ENCODE data around the gene MOGAT1.

MOGAT1 gene

GRCh38 chr2:222708274-222708710 is 36.8 kb downstream of the MOGAT1 start:
- Histone ChIP-seq H3K4me2 (ENCODE audit: insufficient read depth, low read length, poor library complexity, severe bottlenecking) (no peak overlapping the region), H2AFZ (ENCODE audit: low read length) (no peak overlapping the region), H3K18ac (ENCODE audit: low read length) (no peak overlapping the region), H2BK5ac (ENCODE audit: low read length) (no peak overlapping the region), H3K4me1 (ENCODE audit: control insufficient read depth in 2 of 2, insufficient read depth in 1 of 2, low read depth in 1 of 2, low read length in 2 of 2) (peaks cover 6 to 9% of the 10 kb centered on the region in 2 donors), H3K23ac (ENCODE audit: low read depth, low read length, poor library complexity) (no peak overlapping the region), H3K9ac (ENCODE audit: low read depth, low read length, poor library complexity) (no peak overlapping the region), H4K8ac (ENCODE audit: low read depth, low read length) (no peak overlapping the region), H3K79me1 (ENCODE audit: low read depth, low read length) (no peaks in the 10 kb centered on the region), H3K14ac (ENCODE audit: low read length) (no peak overlapping the region), H3K4me3 (ENCODE audit: low read length in 2 of 2) (no peak overlapping the region), H2BK120ac (ENCODE audit: low read depth, low read length) (no peak overlapping the region), H2BK12ac (ENCODE audit: low read length) (no peak overlapping the region), H3K9me3 (replicated peaks in 1 of 2; ENCODE audit: control insufficient read depth in 2 of 2, insufficient read depth in 1 of 2, low read depth in 1 of 2, low read length in 2 of 2) (no peaks in the 10 kb centered on the region), H2AK5ac (ENCODE audit: low read depth, low read length) (no peak overlapping the region), H2BK15ac (ENCODE audit: low read length) (no peak overlapping the region), H3K36me3 (replicated peaks in 1 of 2; ENCODE audit: control insufficient read depth in 2 of 2, insufficient read depth in 2 of 2, low read length in 2 of 2) (no peaks in the 10 kb centered on the region), H3K4ac (ENCODE audit: low read length) (no peak overlapping the region), H3K27ac (replicated peaks; ENCODE audit: low read length) (no peak overlapping the region), H4K91ac (ENCODE audit: low read depth, low read length, poor library complexity) (no peak overlapping the region), H3K27me3 (ENCODE audit: control insufficient read depth in 3 of 3, insufficient read depth in 3 of 3, low read depth in 1 of 3, low read length in 3 of 3) (no peaks in the 10 kb centered on the region)
- DNase-seq (ENCODE audit: low spot score): peak; percentile 53
- WGBS, 2 donors (ENCODE audit: extremely low coverage in 2 of 2, insufficient read length in 2 of 2, insufficient replicate concordance in 1 of 2): no CpG with 5 or more reads among the region's 12 CpGs

- Histone ChIP-seq H3K9ac (ENCODE audit: low read depth, low read length, poor library complexity) (no peak overlapping the region), H2BK120ac (ENCODE audit: low read depth, low read length) (no peak overlapping the region), H4K8ac (ENCODE audit: low read depth, low read length) (no peak overlapping the region), H3K23ac (ENCODE audit: low read depth, low read length, poor library complexity) (no peak overlapping the region), H3K4ac (ENCODE audit: low read length) (no peak overlapping the region), H3K14ac (ENCODE audit: low read length) (no peak overlapping the region), H2BK5ac (ENCODE audit: low read length) (no peak overlapping the region), H3K9me3 (replicated peaks in 1 of 2; ENCODE audit: control insufficient read depth in 2 of 2, insufficient read depth in 1 of 2, low read depth in 1 of 2, low read length in 2 of 2) (no peaks in the 10 kb centered on the region), H3K4me3 (ENCODE audit: low read length in 2 of 2) (peak overlapping the region in 1 of 2 donors; percentile 1), H3K36me3 (replicated peaks in 1 of 2; ENCODE audit: control insufficient read depth in 2 of 2, insufficient read depth in 2 of 2, low read length in 2 of 2) (no peaks in the 10 kb centered on the region), H2AK5ac (ENCODE audit: low read depth, low read length) (no peak overlapping the region), H4K91ac (ENCODE audit: low read depth, low read length, poor library complexity) (no peak overlapping the region), H3K4me2 (ENCODE audit: insufficient read depth, low read length, poor library complexity, severe bottlenecking) (no peak overlapping the region), H3K4me1 (ENCODE audit: control insufficient read depth in 2 of 2, insufficient read depth in 1 of 2, low read depth in 1 of 2, low read length in 2 of 2) (peaks cover 6 to 9% of the 10 kb centered on the region in 2 donors), H3K27me3 (ENCODE audit: control insufficient read depth in 3 of 3, insufficient read depth in 3 of 3, low read depth in 1 of 3, low read length in 3 of 3) (no peaks in the 10 kb centered on the region), H3K27ac (replicated peaks; ENCODE audit: low read length) (peak overlapping the region; percentile 2), H2BK15ac (ENCODE audit: low read length) (no peak overlapping the region), H3K18ac (ENCODE audit: low read length) (peak overlapping the region; percentile 62), H2AFZ (ENCODE audit: low read length) (peak overlapping the region; percentile 31), H3K79me1 (ENCODE audit: low read depth, low read length) (no peaks in the 10 kb centered on the region), H2BK12ac (ENCODE audit: low read length) (no peak overlapping the region)
- DNase-seq (ENCODE audit: low spot score): peak; percentile 23
- WGBS, 2 donors (ENCODE audit: extremely low coverage in 2 of 2, insufficient read length in 2 of 2, insufficient replicate concordance in 1 of 2): no CpG with 5 or more reads among the region's 16 CpGs
Measured at GRCh38 chr2:222709191-222709891, 37.9 kb downstream of the MOGAT1 start.

GRCh38 chr2:222710736-222711135 is 39.3 kb downstream of the MOGAT1 start:
- Histone ChIP-seq H3K27ac (replicated peaks; ENCODE audit: low read length) (no peak overlapping the region), H3K4me1 (ENCODE audit: control insufficient read depth in 2 of 2, insufficient read depth in 1 of 2, low read depth in 1 of 2, low read length in 2 of 2) (peaks cover 6% of the 10 kb centered on the region in 2 donors), H4K8ac (ENCODE audit: low read depth, low read length) (no peak overlapping the region)

GRCh38 chr2:222711315-222711940 is 40.0 kb downstream of the MOGAT1 start:
- Histone ChIP-seq H3K4me2 (ENCODE audit: insufficient read depth, low read length, poor library complexity, severe bottlenecking) (no peak overlapping the region), H2BK120ac (ENCODE audit: low read depth, low read length) (no peak overlapping the region), H2BK15ac (ENCODE audit: low read length) (no peak overlapping the region), H2AK5ac (ENCODE audit: low read depth, low read length) (no peak overlapping the region), H4K91ac (ENCODE audit: low read depth, low read length, poor library complexity) (no peak overlapping the region), H3K27ac (replicated peaks; ENCODE audit: low read length) (no peak overlapping the region), H3K9ac (ENCODE audit: low read depth, low read length, poor library complexity) (no peak overlapping the region), H3K4me1 (ENCODE audit: control insufficient read depth in 2 of 2, insufficient read depth in 1 of 2, low read depth in 1 of 2, low read length in 2 of 2) (peaks cover 6% of the 10 kb centered on the region in 2 donors), H3K23ac (ENCODE audit: low read depth, low read length, poor library complexity) (no peak overlapping the region), H3K79me1 (ENCODE audit: low read depth, low read length) (no peaks in the 10 kb centered on the region), H2AFZ (ENCODE audit: low read length) (no peak overlapping the region), H2BK12ac (ENCODE audit: low read length) (no peak overlapping the region), H3K36me3 (replicated peaks in 1 of 2; ENCODE audit: control insufficient read depth in 2 of 2, insufficient read depth in 2 of 2, low read length in 2 of 2) (no peaks in the 10 kb centered on the region), H2BK5ac (ENCODE audit: low read length) (no peak overlapping the region), H3K4me3 (ENCODE audit: low read length in 2 of 2) (no peak overlapping the region), H3K4ac (ENCODE audit: low read length) (no peak overlapping the region), H3K27me3 (ENCODE audit: control insufficient read depth in 3 of 3, insufficient read depth in 3 of 3, low read depth in 1 of 3, low read length in 3 of 3) (no peaks in the 10 kb centered on the region), H3K18ac (ENCODE audit: low read length) (no peak overlapping the region), H4K8ac (ENCODE audit: low read depth, low read length) (no peak overlapping the region), H3K9me3 (replicated peaks in 1 of 2; ENCODE audit: control insufficient read depth in 2 of 2, insufficient read depth in 1 of 2, low read depth in 1 of 2, low read length in 2 of 2) (no peaks in the 10 kb centered on the region), H3K14ac (ENCODE audit: low read length) (no peak overlapping the region)
- DNase-seq (ENCODE audit: low spot score): no peak
- WGBS, 2 donors (ENCODE audit: extremely low coverage in 2 of 2, insufficient read length in 2 of 2, insufficient replicate concordance in 1 of 2): no CpG with 5 or more reads among the region's 10 CpGs

More at GRCh38 chr2:222710736-222711135, 39.3 kb downstream of the MOGAT1 start:
- Histone ChIP-seq H3K9ac (ENCODE audit: low read depth, low read length, poor library complexity) (no peak overlapping the region), H2BK5ac (ENCODE audit: low read length) (no peak overlapping the region), H3K36me3 (replicated peaks in 1 of 2; ENCODE audit: control insufficient read depth in 2 of 2, insufficient read depth in 2 of 2, low read length in 2 of 2) (no peaks in the 10 kb centered on the region), H3K4me2 (ENCODE audit: insufficient read depth, low read length, poor library complexity, severe bottlenecking) (no peak overlapping the region), H2AK5ac (ENCODE audit: low read depth, low read length) (no peak overlapping the region), H2AFZ (ENCODE audit: low read length) (no peak overlapping the region), H2BK120ac (ENCODE audit: low read depth, low read length) (no peak overlapping the region), H3K79me1 (ENCODE audit: low read depth, low read length) (no peaks in the 10 kb centered on the region), H3K18ac (ENCODE audit: low read length) (no peak overlapping the region), H3K27me3 (ENCODE audit: control insufficient read depth in 3 of 3, insufficient read depth in 3 of 3, low read depth in 1 of 3, low read length in 3 of 3) (no peaks in the 10 kb centered on the region), H3K9me3 (replicated peaks in 1 of 2; ENCODE audit: control insufficient read depth in 2 of 2, insufficient read depth in 1 of 2, low read depth in 1 of 2, low read length in 2 of 2) (no peaks in the 10 kb centered on the region), H2BK12ac (ENCODE audit: low read length) (no peak overlapping the region), H4K91ac (ENCODE audit: low read depth, low read length, poor library complexity) (no peak overlapping the region), H3K4ac (ENCODE audit: low read length) (no peak overlapping the region), H3K14ac (ENCODE audit: low read length) (no peak overlapping the region), H3K23ac (ENCODE audit: low read depth, low read length, poor library complexity) (no peak overlapping the region), H3K4me3 (ENCODE audit: low read length in 2 of 2) (no peak overlapping the region), H2BK15ac (ENCODE audit: low read length) (no peak overlapping the region)
- no CpG with 5 or more reads among the region's 3 CpGs for WGBS, 2 donors (ENCODE audit: extremely low coverage in 2 of 2, insufficient read length in 2 of 2, insufficient replicate concordance in 1 of 2)
- DNase-seq (ENCODE audit: low spot score): no peak
